NCI-H146 treated with DMSO at 0.1 percent for 48 hours (cell line): Measurements from ENCODE around the gene GAPDHS.
A peak's percentile ranks its signal among the peaks of the same experiment; 100 is the strongest.

Experiments used
- DNase-seq: peaks from one replicate; lab custom pipeline; 2025; ENCODE audit not compliant: unreplicated experiment; lab: John Stamatoyannopoulos, UW

Gene GAPDHS

DNA sequence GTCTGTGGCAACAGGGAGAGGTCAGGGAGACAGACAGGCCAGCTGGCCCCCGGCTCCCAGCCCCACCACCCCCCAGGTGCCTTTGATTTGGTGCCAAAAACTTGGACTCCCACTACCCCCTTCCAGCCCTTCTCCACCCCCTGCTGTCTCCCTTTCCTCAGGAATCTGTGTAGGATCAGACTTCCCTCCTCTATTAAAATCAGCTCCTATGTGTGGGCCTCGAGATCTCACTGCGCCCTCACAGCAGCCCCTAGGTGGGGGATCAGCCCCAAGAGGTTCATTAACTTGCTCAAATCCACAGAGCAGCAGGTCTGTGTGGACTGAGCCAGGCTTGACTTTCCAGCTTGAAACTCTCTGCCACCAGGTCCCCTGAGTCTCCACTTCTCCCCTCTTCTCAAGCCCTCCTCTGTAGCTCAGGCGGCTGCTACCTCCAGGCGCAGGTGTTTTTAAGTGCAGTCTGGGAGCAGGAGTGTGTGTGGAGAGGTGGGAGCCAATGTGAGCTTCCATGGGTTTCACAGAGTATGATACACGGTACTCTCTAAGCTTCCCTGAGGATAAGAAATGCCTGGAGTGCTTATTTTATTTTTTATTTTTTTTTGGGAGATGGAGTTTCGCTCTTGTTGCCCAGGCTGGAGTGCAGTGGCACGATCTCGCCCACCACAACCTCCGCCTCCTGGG, 1.7 kb downstream of the GAPDHS start:
- no peak for DNase-seq

GRCh38 chr19:35539314-35539713, 6.1 kb downstream of the GAPDHS start:
- DNase-seq = no peak

- DNase-seq = no peak
Observed at GRCh38 chr19:35539850-35540249, 6.6 kb downstream of the GAPDHS start.

GRCh38 chr19:35540356-35540927, 7.2 kb downstream of the GAPDHS start:
- no peak for DNase-seq

DNA sequence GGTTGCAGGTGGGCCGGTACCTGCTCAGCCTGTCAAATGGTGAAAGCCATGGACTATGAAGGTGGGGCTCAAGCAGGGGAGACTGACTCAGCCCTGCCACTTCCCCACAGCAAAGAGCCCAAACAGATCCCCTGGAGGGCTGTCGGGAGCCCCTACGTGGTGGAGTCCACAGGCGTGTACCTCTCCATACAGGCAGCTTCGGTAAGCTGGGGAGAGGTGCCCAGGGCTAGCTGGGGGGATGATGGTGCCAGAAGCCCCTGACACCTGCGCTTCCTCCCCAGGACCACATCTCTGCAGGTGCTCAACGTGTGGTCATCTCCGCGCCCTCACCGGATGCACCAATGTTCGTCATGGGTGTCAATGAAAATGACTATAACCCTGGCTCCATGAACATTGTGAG, 9.0 kb downstream of the GAPDHS start:
- no peak for DNase-seq

DNA sequence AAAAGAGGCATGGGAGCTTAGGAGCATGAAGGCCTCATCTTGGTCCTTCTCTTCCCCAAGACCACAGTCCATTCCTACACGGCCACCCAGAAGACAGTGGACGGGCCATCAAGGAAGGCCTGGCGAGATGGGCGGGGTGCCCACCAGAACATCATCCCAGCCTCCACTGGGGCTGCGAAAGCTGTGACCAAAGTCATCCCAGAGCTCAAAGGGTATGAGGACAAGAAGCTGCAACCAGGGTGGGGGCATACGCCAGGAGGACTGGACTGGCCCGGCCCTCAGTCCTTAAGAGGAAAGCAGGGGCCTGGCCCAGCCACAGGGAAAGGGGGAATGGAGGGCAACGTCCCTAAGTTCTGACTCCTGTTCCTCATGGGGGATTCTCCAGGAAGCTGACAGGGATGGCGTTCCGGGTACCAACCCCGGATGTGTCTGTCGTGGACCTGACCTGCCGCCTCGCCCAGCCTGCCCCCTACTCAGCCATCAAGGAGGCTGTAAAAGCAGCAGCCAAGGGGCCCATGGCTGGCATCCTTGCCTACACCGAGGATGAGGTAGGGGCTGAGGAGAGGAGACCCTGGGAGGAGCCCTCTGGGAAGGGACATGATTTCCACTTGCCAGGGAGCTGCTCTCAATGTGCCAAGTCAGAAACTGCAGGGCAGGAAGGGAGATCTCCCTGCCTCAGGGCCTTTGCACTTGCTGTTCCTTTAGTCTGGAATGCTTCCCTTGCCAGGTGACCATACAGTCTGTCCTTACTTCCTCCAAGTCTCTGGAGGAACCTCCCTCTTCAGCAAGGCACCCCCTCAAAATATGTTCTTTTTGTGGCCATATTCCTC, 10.2 kb downstream of the GAPDHS start:
- no peak for DNase-seq

- DNase-seq = no peak
Observed at GRCh38 chr19:35544110-35544802, 11.0 kb downstream of the GAPDHS start.

- peak; percentile 42 for DNase-seq
Observed at GRCh38 chr19:35545001-35545854, 12.0 kb downstream of the GAPDHS start, which contains the start of gene TMEM147. TSS of gene TMEM147 (plus strand) at chr19:35545626. CDS start at chr19:35545740, 114 bp downstream.

- DNase-seq = peak; percentile 19
Observed at GRCh38 chr19:35545855-35546381, 12.7 kb downstream of the GAPDHS start.

DNA sequence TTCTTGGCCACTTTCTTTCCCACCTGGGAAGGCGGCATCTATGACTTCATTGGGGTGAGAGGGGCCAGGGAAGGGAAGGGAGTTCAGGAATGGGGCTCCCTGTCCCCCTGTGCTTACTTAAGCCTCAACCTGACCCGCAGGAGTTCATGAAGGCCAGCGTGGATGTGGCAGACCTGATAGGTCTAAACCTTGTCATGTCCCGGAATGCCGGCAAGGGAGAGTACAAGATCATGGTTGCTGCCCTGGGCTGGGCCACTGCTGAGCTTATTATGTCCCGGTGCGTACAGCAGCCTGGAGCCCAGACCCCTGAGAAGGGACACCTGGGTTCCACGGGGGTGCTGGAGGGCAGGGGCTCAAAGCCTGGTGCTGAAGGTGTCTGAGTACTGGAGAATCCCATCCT, 13.3 kb downstream of the GAPDHS start:
- no peak for DNase-seq

GRCh38 chr19:35549174-35549788, 16.0 kb downstream of the GAPDHS start:
- peak; percentile 59 for DNase-seq

- DNase-seq = no peak
Observed at GRCh38 chr19:35549879-35550523, 16.7 kb downstream of the GAPDHS start.

- DNase-seq = no peak
Observed at GRCh38 chr19:35551091-35551810, 18.0 kb downstream of the GAPDHS start.

- no peak for DNase-seq
Observed at GRCh38 chr19:35552534-35553384, 19.5 kb downstream of the GAPDHS start.

GRCh38 chr19:35553385-35554000, 20.2 kb downstream of the GAPDHS start:
- no peak for DNase-seq

- no peak for DNase-seq
Observed at GRCh38 chr19:35554076-35554475, 20.8 kb downstream of the GAPDHS start.

- peak; percentile 59 for DNase-seq
Observed at GRCh38 chr19:35555301-35556005, 22.2 kb downstream of the GAPDHS start.
